Cardiac fibroblast (primary cell): ENCODE results near the gene ACVR1B.

Experiments
- DNase-seq, 2 donors: peaks; one replicate each; pipeline versions ENCODE4 v3.0.0 to v3.0.0-alpha.2; 2010; ENCODE audit warnings: low read depth in 2 of 2
- H3K4me3 ChIP-seq, 2 donors: replicated peaks in 1 of 2; 1 replicate in 1 of 2; 2 replicates in 1 of 2; pipeline ENCODE4 v1.5.1; 2011; ENCODE audit warnings: low read depth in 2 of 2, low read length in 2 of 2, mild to moderate bottlenecking in 2 of 2, moderate library complexity in 1 of 2
- TF ChIP-seq, protein P1 (sequence below): IDR thresholded peaks from one replicate; pipeline ENCODE4 v1.5.1; 2011; ENCODE audit warnings: low read depth, mild to moderate bottlenecking, low read length, inconsistent platforms

The ACVR1B gene

DNA sequence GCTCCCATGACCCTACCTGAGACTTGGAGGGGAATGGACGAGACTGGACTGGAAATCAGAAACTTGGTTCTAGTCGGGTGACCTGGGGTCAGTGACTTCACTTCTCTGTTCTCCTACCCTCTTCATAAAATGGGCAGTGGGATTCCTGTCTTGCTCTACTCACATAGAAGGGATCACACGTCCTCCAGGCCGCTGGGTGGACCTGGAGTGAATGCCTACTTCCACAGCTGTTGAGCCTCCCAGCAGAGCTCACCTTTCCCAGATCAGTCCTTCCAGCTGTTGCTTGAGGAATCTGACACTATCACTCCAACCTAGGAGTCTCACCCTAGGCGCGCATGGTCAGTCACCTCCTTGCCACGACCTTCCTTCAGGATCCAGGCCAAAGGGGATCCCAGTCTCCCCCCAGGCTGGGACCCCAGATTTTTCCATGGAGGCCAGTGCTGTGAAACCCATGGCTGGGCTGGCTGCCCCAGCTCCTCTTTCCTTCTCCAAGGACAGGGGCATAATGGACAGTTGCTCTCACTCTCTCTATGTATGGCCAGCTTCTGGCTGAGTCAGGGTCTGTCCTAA is 43.6 kb upstream of the ACVR1B start:
- TF ChIP-seq, protein P1, sequence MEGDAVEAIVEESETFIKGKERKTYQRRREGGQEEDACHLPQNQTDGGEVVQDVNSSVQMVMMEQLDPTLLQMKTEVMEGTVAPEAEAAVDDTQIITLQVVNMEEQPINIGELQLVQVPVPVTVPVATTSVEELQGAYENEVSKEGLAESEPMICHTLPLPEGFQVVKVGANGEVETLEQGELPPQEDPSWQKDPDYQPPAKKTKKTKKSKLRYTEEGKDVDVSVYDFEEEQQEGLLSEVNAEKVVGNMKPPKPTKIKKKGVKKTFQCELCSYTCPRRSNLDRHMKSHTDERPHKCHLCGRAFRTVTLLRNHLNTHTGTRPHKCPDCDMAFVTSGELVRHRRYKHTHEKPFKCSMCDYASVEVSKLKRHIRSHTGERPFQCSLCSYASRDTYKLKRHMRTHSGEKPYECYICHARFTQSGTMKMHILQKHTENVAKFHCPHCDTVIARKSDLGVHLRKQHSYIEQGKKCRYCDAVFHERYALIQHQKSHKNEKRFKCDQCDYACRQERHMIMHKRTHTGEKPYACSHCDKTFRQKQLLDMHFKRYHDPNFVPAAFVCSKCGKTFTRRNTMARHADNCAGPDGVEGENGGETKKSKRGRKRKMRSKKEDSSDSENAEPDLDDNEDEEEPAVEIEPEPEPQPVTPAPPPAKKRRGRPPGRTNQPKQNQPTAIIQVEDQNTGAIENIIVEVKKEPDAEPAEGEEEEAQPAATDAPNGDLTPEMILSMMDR, result no peak
- H3K4me3 ChIP-seq, result peak overlapping the region; percentile 55 to 62
- DNase-seq, result no peak

DNA sequence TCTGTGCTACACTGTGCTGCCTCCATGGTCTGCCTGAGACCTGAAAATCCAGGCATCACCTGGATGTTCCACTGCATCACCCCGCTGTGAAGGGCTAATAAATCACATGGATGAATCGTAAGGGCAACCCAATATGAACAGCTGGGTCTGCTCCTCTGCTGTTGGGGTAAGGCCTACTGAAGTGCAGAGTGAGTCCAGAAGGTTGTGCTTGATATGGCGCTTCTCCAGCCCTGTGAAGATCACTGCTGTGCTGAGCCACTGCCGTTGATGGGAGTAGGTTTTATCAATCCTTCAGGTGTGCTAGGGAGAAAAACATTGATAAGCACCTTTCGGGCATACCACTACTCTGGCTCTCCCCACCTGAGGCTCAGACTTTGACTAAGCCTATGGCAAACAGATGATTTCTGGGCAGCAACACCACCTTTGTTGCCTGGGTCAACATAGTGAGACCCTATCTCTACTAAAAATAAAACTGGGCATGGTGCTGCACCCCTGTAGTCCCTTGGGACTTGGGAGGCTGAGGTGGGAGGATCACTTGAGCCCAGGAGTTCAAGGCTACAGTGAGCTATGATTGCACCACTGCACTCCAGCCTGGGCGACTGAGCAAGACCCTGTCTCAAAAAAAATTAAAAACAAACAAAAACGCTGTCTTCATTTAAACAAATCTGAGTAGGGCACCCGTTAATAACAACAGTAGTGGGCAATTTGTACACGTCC is 42.5 kb upstream of the ACVR1B start:
- peak overlapping the region in 1 of 2 donors; percentile 55 for H3K4me3 ChIP-seq
- TF ChIP-seq, protein P1, result no peak
- DNase-seq, result no peak

DNA sequence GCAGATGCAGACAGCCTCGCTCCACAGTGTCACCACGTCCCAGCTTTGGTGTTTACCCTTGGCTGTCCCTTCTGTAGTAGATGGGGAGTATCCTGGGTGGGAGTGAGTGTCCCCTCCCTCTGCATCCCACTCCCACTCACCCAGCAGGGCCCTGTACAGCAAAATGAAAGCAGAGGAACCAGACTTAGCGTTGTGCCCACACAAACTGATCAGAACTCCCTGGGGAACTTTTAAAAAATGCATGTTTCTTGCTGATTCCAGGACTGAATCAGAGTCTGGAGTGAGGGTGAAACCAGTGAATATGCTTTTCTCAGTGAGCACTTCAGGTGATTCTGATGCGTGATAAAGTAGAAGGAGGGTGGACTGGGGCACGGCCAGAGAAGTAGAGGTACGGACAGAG is 41.3 kb upstream of the ACVR1B start:
- peak; percentile 44 to 51 for DNase-seq
- TF ChIP-seq, protein P1, result no peak
- peak overlapping the region in 1 of 2 donors; percentile 2 for H3K4me3 ChIP-seq

DNA sequence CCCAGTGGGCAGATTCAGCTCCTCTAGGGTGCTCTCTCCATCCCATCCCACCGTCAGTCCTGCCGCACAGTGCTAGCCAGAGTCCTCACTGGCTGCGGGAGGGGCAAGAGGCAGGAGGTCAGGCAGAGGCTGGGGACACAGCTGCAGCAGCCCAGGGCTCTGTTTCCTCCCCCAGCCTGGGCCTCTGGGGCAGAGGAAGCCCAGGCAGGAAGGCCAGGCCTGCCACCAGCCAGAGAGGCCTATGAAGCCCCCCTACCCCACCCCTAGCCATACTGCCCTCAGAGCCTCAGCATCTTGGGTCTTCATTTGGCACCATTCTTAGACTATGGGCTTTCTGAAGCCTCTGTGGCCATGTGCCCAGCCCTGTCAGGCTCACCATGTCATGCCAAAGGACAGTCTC is 40.8 kb upstream of the ACVR1B start:
- TF ChIP-seq, protein P1, result no peak
- H3K4me3 ChIP-seq, result no peak overlapping the region
- no peak for DNase-seq

DNA sequence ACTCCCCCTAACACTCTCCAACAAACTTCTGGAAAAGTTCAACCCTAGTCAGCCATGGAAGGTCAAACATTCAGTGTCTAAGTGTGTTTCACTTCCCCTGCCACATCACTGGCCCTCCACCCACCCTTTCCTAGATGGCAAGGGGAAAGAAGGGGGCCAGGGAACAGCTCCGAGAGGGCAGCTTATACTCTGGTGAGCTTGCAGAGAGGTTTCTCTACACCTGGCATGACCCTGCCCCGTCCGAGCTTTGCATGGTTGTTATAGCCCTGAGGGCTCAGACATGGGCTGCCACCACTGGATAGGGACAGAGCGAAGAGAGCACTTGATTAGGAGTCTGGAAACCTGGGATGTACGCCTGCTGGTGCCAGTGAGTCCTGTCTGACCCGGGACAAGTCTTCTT is 40.2 kb upstream of the ACVR1B start:
- H3K4me3 ChIP-seq, result no peak overlapping the region
- no peak for DNase-seq
- TF ChIP-seq, protein P1, result no peak

DNA sequence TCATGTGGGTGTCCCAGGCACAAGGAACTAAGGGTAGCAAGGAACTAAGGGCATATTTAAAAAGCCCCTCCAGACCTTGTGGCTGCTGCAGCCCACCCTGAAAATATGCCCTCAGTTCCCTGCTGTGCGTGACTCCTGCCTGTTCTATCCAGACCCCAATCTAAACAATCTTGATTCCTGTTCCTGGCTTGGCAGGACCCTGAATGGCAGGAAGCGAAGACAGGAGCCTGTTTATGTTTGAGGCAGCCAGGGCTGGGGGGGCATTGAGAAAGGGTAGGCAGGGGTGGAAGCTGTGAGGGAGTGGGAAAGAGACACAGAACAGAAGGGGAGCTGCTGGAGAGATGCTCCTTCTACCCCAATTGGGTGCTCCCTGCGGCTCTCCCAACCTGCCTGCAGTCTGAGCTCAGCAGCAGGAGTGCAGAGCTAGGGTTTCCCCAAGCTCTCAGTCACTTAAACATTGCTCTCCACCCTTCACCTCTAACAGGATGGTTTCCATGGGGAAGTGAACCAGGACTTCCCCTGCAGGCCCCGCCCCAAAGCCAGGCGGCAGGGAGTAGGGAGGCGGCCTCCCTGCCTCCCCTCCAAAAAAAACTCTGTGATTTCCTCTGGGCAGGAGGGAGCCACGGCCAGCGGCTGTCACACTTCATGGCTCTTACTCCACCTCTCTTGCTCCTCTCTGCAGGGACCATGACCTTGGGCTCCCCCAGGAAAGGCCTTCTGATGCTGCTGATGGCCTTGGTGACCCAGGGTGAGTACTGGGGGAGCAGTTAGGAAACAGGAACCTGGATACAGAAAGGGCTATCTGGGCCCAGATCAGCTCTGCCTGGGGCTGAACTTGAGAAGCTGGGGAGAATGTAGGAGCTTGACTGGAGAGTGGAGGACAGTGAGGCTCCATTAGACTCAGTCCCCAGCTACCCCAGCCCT is 39.4 kb upstream of the ACVR1B start:
- TF ChIP-seq, protein P1, result no peak
- H3K4me3 ChIP-seq, result no peak overlapping the region
- DNase-seq, result peak; percentile 25 to 51
